Measurements from ENCODE around the gene ASIC1. TPM values are rescaled to one million over a fixed set of nuclear protein-coding genes. Genes with fewer than 3 reads are reported as not detected.

Gene ASIC1
- total and polyA plus RNA-seq, 2 of the 13 experiments (the other 11 are each of a cell fraction or from before 2014, with no cell fraction given): 0.44 to 1.5 TPM

- TF ChIP-seq, protein P1, sequence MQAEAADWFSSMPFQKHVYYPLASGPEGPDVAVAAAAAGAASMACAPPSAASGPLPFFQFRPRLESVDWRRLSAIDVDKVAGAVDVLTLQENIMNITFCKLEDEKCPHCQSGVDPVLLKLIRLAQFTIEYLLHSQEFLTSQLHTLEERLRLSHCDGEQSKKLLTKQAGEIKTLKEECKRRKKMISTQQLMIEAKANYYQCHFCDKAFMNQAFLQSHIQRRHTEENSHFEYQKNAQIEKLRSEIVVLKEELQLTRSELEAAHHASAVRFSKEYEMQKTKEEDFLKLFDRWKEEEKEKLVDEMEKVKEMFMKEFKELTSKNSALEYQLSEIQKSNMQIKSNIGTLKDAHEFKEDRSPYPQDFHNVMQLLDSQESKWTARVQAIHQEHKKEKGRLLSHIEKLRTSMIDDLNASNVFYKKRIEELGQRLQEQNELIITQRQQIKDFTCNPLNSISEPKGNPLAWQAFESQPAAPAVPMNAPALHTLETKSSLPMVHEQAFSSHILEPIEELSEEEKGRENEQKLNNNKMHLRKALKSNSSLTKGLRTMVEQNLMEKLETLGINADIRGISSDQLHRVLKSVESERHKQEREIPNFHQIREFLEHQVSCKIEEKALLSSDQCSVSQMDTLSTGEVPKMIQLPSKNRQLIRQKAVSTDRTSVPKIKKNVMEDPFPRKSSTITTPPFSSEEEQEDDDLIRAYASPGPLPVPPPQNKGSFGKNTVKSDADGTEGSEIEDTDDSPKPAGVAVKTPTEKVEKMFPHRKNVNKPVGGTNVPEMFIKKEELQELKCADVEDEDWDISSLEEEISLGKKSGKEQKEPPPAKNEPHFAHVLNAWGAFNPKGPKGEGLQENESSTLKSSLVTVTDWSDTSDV (CRISPR knock-in tag; IDR thresholded peaks at IDR 0.05): no peak
- no peak for TF ChIP-seq ZNF407 (CRISPR knock-in tag; IDR thresholded peaks at IDR 0.05; ENCODE audit: not compliant biosample characterization)
- TF ChIP-seq STAG1 (CRISPR knock-in tag; IDR thresholded peaks at IDR 0.05): peak; percentile 66
- TF ChIP-seq ZNF772 (CRISPR knock-in tag; IDR thresholded peaks at IDR 0.05): no peak
- TF ChIP-seq KDM2A (CRISPR knock-in tag; IDR thresholded peaks at IDR 0.05; ENCODE audit: borderline replicate concordance, low read depth): peak; percentile 24; the same call in 1 of the 2 replicates
- TF ChIP-seq CEBPB (IDR thresholded peaks at IDR 0.05; ENCODE audit: borderline replicate concordance, low read depth, low read length): peak; percentile 55
- no peak for TF ChIP-seq GPBP1L1 (CRISPR knock-in tag; IDR thresholded peaks at IDR 0.05)
- no peak for TF ChIP-seq RCOR2 (CRISPR knock-in tag; IDR thresholded peaks at IDR 0.05)
- TF ChIP-seq SAP130 (CRISPR knock-in tag; IDR thresholded peaks at IDR 0.05; ENCODE audit: low read depth): 0 out of 2 replicates have a peak, but pooled peaks have one; percentile 14
- peak; percentile 38; the same call in 1 of the 2 replicates for TF ChIP-seq ZFX (CRISPR knock-in tag; IDR thresholded peaks at IDR 0.05; ENCODE audit: low read depth)
- TF ChIP-seq YEATS4 (CRISPR knock-in tag; IDR thresholded peaks at IDR 0.05; ENCODE audit: borderline replicate concordance): 0 out of 2 replicates have a peak, but pooled peaks have one; percentile 22
Observed at GRCh38 chr12:50039151-50039835, 18.1 kb upstream of the ASIC1 start (continued).

Measured in HepG2 (cell line).